ENCODE results near the gene PNPLA2. TPM values are rescaled to one million over a fixed set of nuclear protein-coding genes. Genes with fewer than 3 reads are reported as not detected.

PNPLA2 gene
- total RNA-seq, 2 experiments from 2014 or later: 29.7 to 32.0 TPM

- H3K4me1 Mint-ChIP-seq (ENCODE audit: low read depth): peaks cover 22% of the 10 kb centered on the region
- intact Hi-C loops (cut with micrococcal nuclease): no loop called here
- no peaks in the 10 kb centered on the region for H3K9me3 Mint-ChIP-seq
- peak overlapping the region; percentile 89 for H3K4me3 Mint-ChIP-seq
- peak overlapping the region; percentile 73 for H3K27ac Mint-ChIP-seq
- H3K27me3 Mint-ChIP-seq: no peaks in the 10 kb centered on the region
- ChIA-PET POLR2A (interaction anchor here (1.1 to 3.8 kb wide), 9 partner anchors 10 to 33 kb away, joined by 3 to 21 read pairs (median 6); partner anchors contain the start of genes RPLP2 and TALDO1), CTCF (interaction anchor here (1.2 to 2.0 kb wide), 3 partner anchors 18 to 50 kb away, joined by 3 to 5 read pairs (median 4); no protein-coding TSS in a partner anchor)
- peaks cover 19% of the 10 kb centered on the region for H3K36me3 Mint-ChIP-seq (ENCODE audit: low read depth)
- no peak for DNase-seq
- no peak for TF ChIP-seq CTCF (IDR thresholded peaks at IDR 0.05)
- ATAC-seq: no peak
Observed at GRCh38 chr11:776263-776560, 42.5 kb upstream of the PNPLA2 start.

DNA sequence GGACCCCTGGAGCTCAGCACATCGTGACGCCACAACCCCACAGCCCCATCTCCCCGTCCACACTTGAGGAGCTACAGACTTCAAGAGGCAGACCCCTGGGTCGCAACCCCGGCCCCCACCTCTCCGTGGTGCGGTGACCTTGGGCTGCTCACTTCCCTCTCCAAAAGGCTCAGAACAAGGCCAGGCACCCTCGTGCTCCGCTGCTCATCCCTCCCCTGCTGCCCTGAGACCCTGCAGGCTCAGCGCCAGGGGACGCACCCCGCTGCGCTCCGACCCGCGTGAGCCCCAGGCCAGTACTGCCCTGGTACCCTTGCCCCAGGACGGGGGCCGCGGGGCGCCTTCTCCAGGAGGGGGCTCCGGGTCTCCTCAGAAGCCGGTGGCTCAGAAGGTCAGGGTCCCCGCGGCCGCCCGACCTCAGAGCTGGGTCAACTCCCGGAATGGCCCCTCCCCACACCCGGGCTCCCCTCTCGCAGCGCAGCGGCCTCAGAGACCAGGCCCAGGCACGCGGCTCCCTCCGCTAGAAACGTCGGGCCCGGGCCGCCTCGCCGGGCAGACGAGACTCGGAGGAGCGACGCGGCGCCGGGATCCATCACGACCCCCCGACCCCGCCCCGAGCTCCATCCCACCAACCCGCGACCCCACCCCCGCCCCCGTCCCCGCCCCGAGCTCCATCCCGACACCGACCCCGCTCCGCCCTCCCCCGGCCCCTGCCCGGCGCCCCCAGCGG, 42.0 kb upstream of the PNPLA2 start:
- Mint-ChIP-seq H3K9me3 (no peaks in the 10 kb centered on the region), H3K27ac (peak overlapping the region; percentile 73), H3K36me3 (ENCODE audit: low read depth) (peaks cover 19% of the 10 kb centered on the region), H3K4me1 (ENCODE audit: low read depth) (peaks cover 25% of the 10 kb centered on the region), H3K4me3 (peak overlapping the region; percentile 89), H3K27me3 (no peaks in the 10 kb centered on the region)
- peak; percentile 32 for ATAC-seq
- ChIA-PET CTCF (interaction anchor here (2.0 kb wide), 1 partner anchor 51 kb away, joined by 5 read pairs; no protein-coding TSS in a partner anchor), POLR2A (interaction anchor here (0.6 to 3.8 kb wide), 11 partner anchors 10 to 50 kb away, joined by 3 to 21 read pairs (median 5); partner anchors contain the start of genes PIDD1, RPLP2 and TALDO1)
- no peak for TF ChIP-seq CTCF (IDR thresholded peaks at IDR 0.05)
- peak; percentile 37 for DNase-seq
- intact Hi-C loops (cut with micrococcal nuclease): no loop called here

DNA sequence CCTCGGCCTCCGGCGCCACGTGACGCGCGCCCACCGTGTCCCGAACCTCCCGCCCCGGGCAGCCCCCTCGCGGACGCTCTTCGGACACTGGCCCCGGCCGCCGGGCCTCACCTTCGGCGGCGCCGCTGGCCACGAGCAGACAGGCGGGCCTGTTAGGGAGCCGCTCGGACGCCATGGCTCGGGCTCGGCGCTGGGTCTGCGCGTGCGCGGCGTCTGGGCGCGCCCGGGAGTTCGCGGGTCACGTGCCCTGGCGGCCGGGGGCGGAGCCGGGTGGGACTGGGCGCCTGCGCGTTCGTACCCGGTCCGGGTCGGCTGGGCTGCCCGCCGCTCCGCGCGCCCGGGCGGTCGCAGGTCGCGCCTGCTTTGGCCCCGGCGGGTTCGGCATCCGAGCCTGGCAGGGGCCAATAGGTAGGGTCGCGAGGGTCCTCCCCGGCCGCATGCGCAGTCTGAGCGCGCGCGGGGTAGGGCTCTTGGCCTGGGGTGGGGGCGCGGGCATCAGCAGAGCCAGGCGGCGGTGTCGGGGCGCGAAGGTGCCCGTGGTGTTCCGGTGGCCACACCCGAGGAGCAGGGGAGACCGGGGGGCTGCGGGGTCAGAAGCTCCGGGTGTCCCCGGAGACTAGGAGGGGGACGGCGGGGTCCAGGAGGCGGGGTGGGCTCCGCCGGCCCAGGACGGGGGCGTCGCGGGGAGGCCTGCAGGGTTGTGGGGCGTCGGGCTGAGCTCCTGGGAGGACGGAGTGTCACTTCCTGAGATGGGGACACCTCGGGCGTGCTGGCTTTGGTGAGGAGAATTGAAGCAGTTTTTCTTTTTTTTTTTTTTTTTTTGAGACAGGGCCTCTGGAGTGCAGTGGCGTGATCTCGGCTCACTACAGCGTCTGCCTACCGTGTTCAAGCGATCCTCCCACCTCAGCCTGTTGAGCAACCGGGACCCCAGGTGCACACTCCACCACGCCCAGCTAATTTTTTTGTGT, 41.1 kb upstream of the PNPLA2 start, which contains the start of gene GATD1:
GATD1 (minus strand) TSS at position 200 of the 968 bp plus-strand sequence; CDS start at position 175, 25 bp downstream.
- intact Hi-C loops (cut with micrococcal nuclease): no loop called here
- ChIA-PET POLR2A (interaction anchor here (0.6 to 3.8 kb wide), 13 partner anchors 10 to 51 kb away, joined by 3 to 21 read pairs (median 4); partner anchors contain the start of genes PIDD1, RPLP2 and TALDO1), CTCF (interaction anchor here (1.0 to 2.0 kb wide), 2 partner anchors 51 to 274 kb away, joined by 3 to 5 read pairs; no protein-coding TSS in a partner anchor)
- Mint-ChIP-seq H3K4me1 (ENCODE audit: low read depth) (peaks cover 25% of the 10 kb centered on the region), H3K36me3 (ENCODE audit: low read depth) (peaks cover 19% of the 10 kb centered on the region), H3K27ac (peak within 1 kb of the TSS; percentile 75), H3K27me3 (no peaks in the 10 kb centered on the region), H3K4me3 (peak within 1 kb of the TSS; percentile 89), H3K9me3 (no peaks in the 10 kb centered on the region)
- DNase-seq (peak; percentile 94), ATAC-seq (peak; percentile 90)
- TF ChIP-seq CTCF (IDR thresholded peaks at IDR 0.05): no peak

DNA sequence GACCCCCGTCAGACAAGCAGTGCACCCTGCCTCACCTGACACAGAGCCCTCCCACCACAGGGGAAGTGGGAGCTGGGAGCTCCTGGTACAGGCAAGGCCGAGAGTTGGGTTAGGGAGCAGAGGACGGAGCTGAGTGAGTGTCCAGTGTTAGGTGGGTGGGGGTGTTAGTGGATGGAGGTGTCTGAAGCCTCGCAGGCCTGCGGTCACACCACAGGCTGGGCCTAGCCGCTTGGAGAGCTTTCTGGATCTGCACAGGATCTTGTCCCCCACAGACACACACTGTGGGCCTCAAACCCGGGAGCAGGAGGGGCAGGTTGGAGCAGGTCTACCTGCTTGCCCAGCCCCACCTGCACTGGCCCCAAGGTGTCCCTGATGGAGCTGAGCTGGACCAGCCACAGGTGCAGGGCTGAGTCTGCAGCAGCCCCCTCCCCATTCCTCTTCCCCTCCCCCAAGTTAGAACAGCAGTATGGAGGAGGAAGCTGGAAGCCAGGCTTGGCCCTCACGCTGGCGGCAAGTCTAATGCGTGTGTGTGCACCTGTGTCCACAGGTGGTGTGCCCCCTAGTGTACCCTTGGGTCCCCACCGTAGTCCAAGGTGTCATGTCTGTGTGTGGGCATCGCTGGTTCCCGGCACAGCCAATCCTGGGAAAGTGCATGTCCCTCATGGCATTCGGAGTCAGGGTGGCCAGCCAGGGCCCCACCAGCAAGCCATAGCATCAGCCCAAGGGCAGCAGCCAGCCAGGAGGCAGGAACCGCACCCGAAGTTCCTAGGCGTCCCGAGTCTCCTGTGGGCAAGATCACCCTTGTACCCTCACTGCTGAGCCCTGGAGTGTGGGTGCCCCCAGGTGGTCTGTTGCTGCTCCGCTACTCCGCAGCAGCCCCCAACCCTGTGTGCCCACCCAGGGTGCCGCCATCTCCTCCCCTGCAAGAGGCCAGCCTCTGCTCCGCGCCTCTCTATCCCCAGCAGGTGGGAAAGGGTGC, 39.4 kb upstream of the PNPLA2 start:
- H3K27me3 Mint-ChIP-seq: no peaks in the 10 kb centered on the region
- peak overlapping the region; percentile 40 for H3K4me3 Mint-ChIP-seq
- no peaks in the 10 kb centered on the region for H3K9me3 Mint-ChIP-seq
- peaks cover 14% of the 10 kb centered on the region for H3K36me3 Mint-ChIP-seq (ENCODE audit: low read depth)
- ChIA-PET POLR2A (interaction anchor here (1.2 to 3.8 kb wide), 3 partner anchors 8 to 17 kb away, joined by 3 to 21 read pairs (median 10); partner anchors contain the start of gene CEND1), CTCF (no interaction called here)
- no peak for ATAC-seq
- TF ChIP-seq CTCF (IDR thresholded peaks at IDR 0.05): no peak
- H3K27ac Mint-ChIP-seq: no peak overlapping the region
- peaks cover 30% of the 10 kb centered on the region for H3K4me1 Mint-ChIP-seq (ENCODE audit: low read depth)
- intact Hi-C loops (cut with micrococcal nuclease): no loop called here
- DNase-seq: no peak

All from activated CD8-positive, alpha-beta T cell treated with anti-CD3 and anti-CD28 coated beads for 36 hours (primary cell).